Right lobe of liver (tissue), 4 donors: ENCODE data around the gene RGS3.

Experiments
- CTCF ChIP-seq, 4 donors: fragments of 200-600 bp in 3 of 4; fragments of 450-650 bp in 1 of 4; IDR thresholded peaks; one replicate each; pipeline versions ENCODE4 v1.5.1 to v1.8.0; 2016 to 2022; ENCODE audit warnings: antibody characterized with exemption in 4 of 4, mild to moderate bottlenecking in 2 of 4
- POLR2A ChIP-seq: fragments of 450-650 bp; IDR thresholded peaks from one replicate; pipeline ENCODE4 v1.6.1; 2017; ENCODE audit warnings: antibody characterized with exemption, mild to moderate bottlenecking
- donor health status: DM: no; HTN: no; CAD: no.
- donor health status: DM: no; HTN: no; CAD: no.
- donor health status: DM: no; HTN: yes; CAD: no.

- TF ChIP-seq POLR2A = no peak
- TF ChIP-seq CTCF (IDR thresholded peaks at IDR 0.05) = no peak
Measured at GRCh38 chr9:113625486-113625885, 162.0 kb downstream of the RGS3 start.
